ENCODE results near the gene AURKB. TPM values are rescaled to one million over a fixed set of nuclear protein-coding genes. Genes with fewer than 3 reads are reported as not detected.

Gene AURKB
- total RNA-seq, 1 donor from 2014 or later = 7.6 TPM

DNA sequence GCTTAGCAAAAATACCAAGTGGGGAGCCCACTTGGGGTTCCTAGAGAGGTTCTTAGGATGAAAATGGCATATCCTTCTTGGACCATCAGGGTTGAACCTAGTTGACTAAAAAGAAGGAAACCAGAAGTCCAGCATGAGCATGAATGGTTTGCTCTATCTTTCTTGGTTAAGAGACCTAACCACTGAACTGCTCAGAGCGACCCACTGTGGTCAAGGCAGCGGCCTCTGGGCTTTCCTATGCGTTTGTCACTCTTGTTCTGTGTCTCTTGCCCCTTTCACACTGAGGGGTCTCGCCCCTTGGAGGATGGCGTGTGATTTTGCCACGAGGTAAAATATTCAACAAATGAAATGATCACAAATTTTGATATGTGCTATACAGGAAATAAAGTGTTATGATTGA, 19.9 kb downstream of the AURKB start:
- Histone ChIP-seq H2AFZ (ENCODE audit: low read depth, low read length) (peak overlapping the region; percentile 67), H3K9ac (ENCODE audit: low read length) (peak overlapping the region; percentile 17), H3K36me3 (ENCODE audit: insufficient read depth, low read length) (no peaks in the 10 kb centered on the region), H3K9me3 (ENCODE audit: insufficient read depth, low read depth, low read length) (no peaks in the 10 kb centered on the region), H3K4me2 (ENCODE audit: low read length) (peak overlapping the region; percentile 89), H3K79me2 (ENCODE audit: insufficient read depth, low read length) (peaks cover 15% of the 10 kb centered on the region), H3K4me1 (ENCODE audit: insufficient read depth, low read length) (peaks cover 33% of the 10 kb centered on the region), H3K27ac (ENCODE audit: low read depth, low read length) (no peak overlapping the region), H3K27me3 (ENCODE audit: insufficient read depth, low read length) (no peaks in the 10 kb centered on the region), H3K4me3 (ENCODE audit: insufficient read depth, low read depth, low read length) (peak overlapping the region; percentile 70), H4K20me1 (ENCODE audit: insufficient read depth, low read length) (peaks cover 24% of the 10 kb centered on the region)
- no peaks in the 10 kb centered on the region for H3K4me1 Mint-ChIP-seq (ENCODE audit: low read depth, unreplicated experiment)
- H3K27me3 Mint-ChIP-seq (ENCODE audit: low read depth, unreplicated experiment) = no peaks in the 10 kb centered on the region
- TF ChIP-seq, protein P1, sequence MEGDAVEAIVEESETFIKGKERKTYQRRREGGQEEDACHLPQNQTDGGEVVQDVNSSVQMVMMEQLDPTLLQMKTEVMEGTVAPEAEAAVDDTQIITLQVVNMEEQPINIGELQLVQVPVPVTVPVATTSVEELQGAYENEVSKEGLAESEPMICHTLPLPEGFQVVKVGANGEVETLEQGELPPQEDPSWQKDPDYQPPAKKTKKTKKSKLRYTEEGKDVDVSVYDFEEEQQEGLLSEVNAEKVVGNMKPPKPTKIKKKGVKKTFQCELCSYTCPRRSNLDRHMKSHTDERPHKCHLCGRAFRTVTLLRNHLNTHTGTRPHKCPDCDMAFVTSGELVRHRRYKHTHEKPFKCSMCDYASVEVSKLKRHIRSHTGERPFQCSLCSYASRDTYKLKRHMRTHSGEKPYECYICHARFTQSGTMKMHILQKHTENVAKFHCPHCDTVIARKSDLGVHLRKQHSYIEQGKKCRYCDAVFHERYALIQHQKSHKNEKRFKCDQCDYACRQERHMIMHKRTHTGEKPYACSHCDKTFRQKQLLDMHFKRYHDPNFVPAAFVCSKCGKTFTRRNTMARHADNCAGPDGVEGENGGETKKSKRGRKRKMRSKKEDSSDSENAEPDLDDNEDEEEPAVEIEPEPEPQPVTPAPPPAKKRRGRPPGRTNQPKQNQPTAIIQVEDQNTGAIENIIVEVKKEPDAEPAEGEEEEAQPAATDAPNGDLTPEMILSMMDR (IDR thresholded peaks at IDR 0.05; ENCODE audit: insufficient read depth, low read depth, low read length) = no peak
- no peak for TF ChIP-seq EZH2 (IDR thresholded peaks at IDR 0.05; ENCODE audit: insufficient read depth, low read length)
- no peaks in the 10 kb centered on the region for H3K9me3 Mint-ChIP-seq (ENCODE audit: unreplicated experiment)
- DNase-seq (ENCODE audit: low read depth) = no peak
- no peak for FAIRE-seq
- H3K36me3 Mint-ChIP-seq (ENCODE audit: low read depth, unreplicated experiment) = no peaks in the 10 kb centered on the region
- H3K4me3 Mint-ChIP-seq (ENCODE audit: unreplicated experiment) = no peak overlapping the region
- H3K27ac Mint-ChIP-seq (ENCODE audit: unreplicated experiment) = peak overlapping the region; percentile 6

DNA sequence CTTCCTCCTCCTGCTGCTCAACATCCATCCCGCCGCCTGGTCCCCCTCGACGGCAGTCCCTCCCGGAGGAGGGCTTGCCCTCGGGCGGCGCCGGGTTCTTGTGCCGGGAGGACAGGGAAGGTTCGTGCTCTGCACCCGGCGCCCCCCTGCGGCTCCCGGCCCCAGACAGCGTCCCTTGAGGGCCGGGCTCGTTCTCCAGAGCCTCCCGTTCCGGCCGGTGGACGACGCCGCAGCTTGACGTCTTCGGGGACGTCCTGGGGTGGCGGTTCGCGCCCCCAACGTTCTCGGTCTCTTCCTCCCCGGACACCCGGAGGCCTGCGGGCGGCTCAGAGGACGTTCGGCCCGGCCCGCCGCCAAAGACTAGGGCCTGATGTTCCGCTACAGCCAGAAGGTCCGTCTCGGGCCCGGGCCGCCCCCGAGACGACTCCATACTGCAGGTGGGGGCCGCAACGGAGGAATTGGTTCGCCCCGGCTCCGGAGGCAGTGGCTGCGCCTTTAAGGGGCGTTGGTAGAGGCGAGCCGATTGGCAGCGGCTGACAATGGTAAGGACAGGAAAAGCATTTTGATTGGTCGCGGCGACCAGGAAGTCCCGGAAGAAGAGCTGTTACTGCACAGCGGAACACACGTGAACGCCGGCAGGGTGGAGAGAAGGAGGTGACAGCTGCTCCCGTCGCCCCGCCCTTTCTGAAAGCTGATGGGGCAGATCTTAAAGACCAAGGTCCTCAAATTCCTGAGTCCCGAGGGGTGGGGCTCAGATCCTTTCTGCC, 20.5 kb downstream of the AURKB start, which contains the start of gene BORCS6:
Gene BORCS6 (minus strand): TSS at position 470 of the 767 bp plus-strand sequence. CDS start 40 bp downstream, at position 430.
- Histone ChIP-seq H3K9me3 (ENCODE audit: insufficient read depth, low read depth, low read length) (no peaks in the 10 kb centered on the region), H2AFZ (ENCODE audit: low read depth, low read length) (peak within 1 kb of the TSS; percentile 77), H3K79me2 (ENCODE audit: insufficient read depth, low read length) (peaks cover 15% of the 10 kb centered on the region), H3K27ac (ENCODE audit: low read depth, low read length) (peak within 1 kb of the TSS; percentile 73), H4K20me1 (ENCODE audit: insufficient read depth, low read length) (peaks cover 24% of the 10 kb centered on the region), H3K36me3 (ENCODE audit: insufficient read depth, low read length) (no peaks in the 10 kb centered on the region), H3K4me1 (ENCODE audit: insufficient read depth, low read length) (peaks cover 33% of the 10 kb centered on the region), H3K4me3 (ENCODE audit: insufficient read depth, low read depth, low read length) (peak within 1 kb of the TSS; percentile 70), H3K9ac (ENCODE audit: low read length) (peak within 1 kb of the TSS; percentile 85), H3K27me3 (ENCODE audit: insufficient read depth, low read length) (no peaks in the 10 kb centered on the region), H3K4me2 (ENCODE audit: low read length) (peak within 1 kb of the TSS; percentile 89)
- Mint-ChIP-seq H3K4me1 (ENCODE audit: low read depth, unreplicated experiment) (no peaks in the 10 kb centered on the region), H3K27ac (ENCODE audit: unreplicated experiment) (peak within 1 kb of the TSS; percentile 15), H3K27me3 (ENCODE audit: low read depth, unreplicated experiment) (no peaks in the 10 kb centered on the region), H3K9me3 (ENCODE audit: unreplicated experiment) (no peaks in the 10 kb centered on the region), H3K36me3 (ENCODE audit: low read depth, unreplicated experiment) (no peaks in the 10 kb centered on the region), H3K4me3 (ENCODE audit: unreplicated experiment) (no peak within 1 kb of the TSS)
- DNase-seq (ENCODE audit: low read depth) (peak; percentile 97), FAIRE-seq (no peak)
- TF ChIP-seq, protein P1 (IDR thresholded peaks at IDR 0.05; ENCODE audit: insufficient read depth, low read depth, low read length) = no peak
- TF ChIP-seq EZH2 (IDR thresholded peaks at IDR 0.05; ENCODE audit: insufficient read depth, low read length) = no peak
